Kasumi-1 (cell line): ENCODE measurements around the gene GGA1.
"Not testable (repeated sequence)": the region's sequence is repeated elsewhere in the genome, so short reads cannot be mapped to it uniquely, and the experiment has no call there.

Experiments
- DNase-seq, 2 experiments: peaks; one replicate each; lab custom pipeline; 2025; lab: John Stamatoyannopoulos, UW

Gene GGA1

GRCh38 chr22:37650463-37651136, 42.0 kb downstream of the GGA1 start:
- DNase-seq = no peak

GRCh38 chr22:37654563-37655251, 46.1 kb downstream of the GGA1 start:
- DNase-seq = no peak

DNA sequence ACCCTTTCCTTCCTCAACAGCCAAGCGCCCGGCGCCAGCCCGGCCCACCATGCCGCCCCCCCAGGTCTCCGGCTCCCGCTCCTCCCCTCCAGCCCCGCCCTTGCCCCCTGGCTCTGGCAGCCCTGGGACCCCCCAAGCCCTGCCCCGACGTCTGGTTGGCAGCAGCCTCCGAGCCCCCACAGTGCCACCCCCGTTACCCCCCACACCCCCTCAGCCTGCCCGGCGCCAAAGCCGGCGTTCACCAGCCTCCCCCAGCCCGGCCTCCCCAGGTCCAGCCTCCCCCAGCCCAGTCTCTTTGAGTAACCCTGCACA, 46.6 kb downstream of the GGA1 start:
- no peak for DNase-seq

- not testable (repeated sequence) for DNase-seq
Measured at GRCh38 chr22:37656583-37656982, 47.9 kb downstream of the GGA1 start.

GRCh38 chr22:37657590-37658132, 49.0 kb downstream of the GGA1 start:
- DNase-seq = peak; percentile 8 to 54

DNA sequence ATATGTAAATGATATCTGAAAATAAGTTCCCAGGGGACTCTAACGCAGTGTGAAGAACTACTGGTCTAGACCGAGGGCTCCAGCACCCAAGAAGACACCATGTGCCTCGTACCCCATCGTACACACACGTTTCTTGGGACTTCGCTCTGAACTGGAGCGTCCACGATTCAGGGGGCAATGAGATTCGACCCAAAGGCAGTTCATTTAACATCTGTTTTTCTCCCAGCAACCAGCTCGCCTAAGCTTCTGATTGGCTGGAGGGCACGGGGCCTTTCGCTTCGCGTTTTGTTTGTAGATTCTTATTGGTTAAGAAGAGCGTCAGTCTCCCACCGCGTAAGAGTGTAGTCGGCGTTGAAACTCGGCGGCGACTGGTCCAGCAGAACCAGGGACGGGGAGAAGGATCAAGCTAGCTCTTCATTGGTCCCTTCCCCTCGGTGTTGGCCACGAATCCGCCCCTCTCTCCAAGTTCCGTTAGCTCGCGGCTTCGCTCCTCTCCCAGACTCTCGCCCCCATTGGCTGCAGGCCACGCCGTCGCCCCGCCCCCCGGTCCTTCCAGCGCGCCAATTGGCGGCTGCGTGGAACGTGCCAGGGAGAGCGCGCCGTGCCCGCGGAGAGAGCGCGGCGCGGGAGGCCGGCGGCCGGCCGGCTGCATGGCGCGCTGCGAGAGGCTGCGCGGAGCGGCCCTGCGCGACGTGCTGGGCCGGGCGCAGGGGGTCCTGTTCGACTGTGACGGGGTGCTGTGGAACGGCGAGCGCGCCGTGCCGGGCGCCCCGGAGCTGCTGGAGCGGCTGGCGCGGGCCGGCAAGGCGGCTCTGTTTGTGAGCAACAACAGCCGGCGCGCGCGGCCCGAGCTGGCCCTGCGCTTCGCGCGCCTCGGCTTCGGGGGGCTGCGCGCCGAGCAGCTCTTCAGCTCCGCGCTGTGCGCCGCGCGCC, 49.8 kb downstream of the GGA1 start, which contains the start of gene PDXP:
PDXP (plus strand) TSS at position 591 of the 933 bp plus-strand sequence; CDS start at position 651, 60 bp downstream.
- peak; percentile 100 for DNase-seq

- peak in 1 of 2 experiments; percentile 7 for DNase-seq
Measured at GRCh38 chr22:37659066-37659896, 50.6 kb downstream of the GGA1 start.

- DNase-seq = no peak
Measured at GRCh38 chr22:37659897-37660708, 51.5 kb downstream of the GGA1 start.

DNA sequence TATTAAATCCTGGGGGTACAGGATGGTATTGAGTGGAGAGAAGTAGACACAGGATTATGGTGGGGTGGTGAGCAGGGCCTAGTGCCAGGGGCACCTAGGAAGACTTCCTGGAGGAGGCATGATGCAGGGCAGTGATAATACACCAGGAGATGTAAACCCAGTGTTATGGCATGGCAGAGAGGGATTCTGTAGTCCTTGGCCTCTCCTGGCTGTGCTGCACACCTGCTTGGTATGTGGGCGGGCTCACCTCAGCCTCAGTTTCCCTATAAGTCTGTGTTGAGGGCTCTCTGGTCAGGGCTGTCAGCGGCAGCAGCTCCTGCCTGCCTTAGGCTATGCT, 52.0 kb downstream of the GGA1 start:
- no peak for DNase-seq

DNA sequence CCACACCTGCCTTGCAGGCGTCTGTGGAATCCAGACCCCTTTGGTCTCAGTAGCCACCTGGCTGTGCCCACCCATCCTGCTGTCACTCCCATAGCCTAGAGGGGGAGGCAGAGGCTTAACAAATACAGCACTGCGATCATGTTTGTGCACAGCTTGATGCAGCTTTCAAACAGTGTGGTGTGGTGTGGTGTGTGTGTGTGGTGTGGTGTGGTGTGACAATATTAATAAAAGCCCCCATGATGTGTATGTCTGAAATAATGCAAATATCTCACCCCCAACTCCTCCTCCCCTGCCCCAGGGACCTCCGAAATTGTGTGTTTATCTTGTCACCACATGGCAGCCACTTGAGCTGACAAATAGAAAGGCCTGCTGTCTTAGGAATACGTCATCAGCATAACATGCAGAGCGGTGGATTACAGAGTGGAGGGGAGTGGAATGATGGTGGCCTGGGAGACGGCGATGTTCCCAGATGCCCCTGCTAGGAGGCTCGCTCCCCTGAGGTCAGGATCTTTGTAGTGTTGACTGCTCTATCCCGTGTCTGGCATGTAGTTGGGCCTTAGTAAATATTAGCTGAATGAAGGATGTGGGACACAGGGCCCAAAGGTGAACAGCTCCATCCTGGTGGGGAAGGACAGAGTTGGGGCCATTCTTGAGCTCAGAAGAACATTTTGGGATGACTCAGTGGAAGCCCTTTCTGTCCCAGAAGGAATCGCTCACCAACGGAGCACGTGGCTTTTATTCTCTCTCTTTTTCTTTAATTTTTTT, 52.7 kb downstream of the GGA1 start:
- peak in 1 of 2 experiments; percentile 40 for DNase-seq

GRCh38 chr22:37662039-37662438, 53.4 kb downstream of the GGA1 start:
- DNase-seq = no peak

DNA sequence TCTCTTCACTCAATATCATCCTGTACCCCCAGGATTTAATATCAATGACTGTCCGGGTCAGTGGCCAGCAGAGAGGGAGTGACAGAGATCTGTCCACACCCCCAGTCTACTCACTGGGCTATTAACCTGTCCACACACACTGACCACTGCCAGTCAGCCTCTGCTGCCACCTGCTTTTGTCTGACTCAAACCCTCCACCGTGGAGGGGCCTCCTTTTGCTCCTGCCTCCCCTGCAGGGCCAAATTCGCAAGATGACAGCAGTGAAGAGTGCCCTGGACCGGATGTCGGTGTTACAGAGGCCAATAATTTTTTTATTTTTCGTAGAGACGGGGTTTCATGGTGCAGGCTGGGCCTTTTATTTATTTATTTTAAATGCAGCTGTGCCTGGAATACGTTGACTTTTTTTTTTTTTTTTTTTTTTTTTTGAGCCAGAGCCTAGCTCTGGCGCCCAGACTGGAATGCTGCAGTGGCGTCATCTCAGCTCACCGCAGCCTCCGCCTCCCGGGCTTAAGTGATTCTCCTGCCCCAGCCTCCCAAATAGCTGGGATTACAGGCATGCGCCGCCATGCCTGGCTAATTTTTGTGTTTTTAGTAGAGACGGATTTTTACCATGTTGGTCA, 55.0 kb downstream of the GGA1 start:
- DNase-seq = no peak

GRCh38 chr22:37664249-37665101, 55.8 kb downstream of the GGA1 start:
- no peak for DNase-seq

DNA sequence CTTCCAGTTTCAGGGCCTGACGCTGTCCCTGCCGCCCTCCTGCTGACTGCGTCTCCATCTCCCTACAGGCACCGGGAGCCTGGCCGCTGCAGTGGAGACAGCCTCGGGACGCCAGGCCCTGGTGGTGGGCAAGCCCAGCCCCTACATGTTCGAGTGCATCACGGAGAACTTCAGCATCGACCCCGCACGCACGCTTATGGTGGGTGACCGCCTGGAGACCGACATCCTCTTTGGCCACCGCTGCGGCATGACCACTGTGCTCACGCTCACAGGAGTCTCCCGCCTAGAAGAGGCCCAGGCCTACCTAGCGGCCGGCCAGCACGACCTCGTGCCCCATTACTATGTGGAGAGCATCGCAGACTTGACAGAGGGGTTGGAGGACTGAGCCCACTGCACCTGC, 56.9 kb downstream of the GGA1 start:
- no peak for DNase-seq

- DNase-seq = no peak
Measured at GRCh38 chr22:37669586-37669985, 61.0 kb downstream of the GGA1 start.

DNA sequence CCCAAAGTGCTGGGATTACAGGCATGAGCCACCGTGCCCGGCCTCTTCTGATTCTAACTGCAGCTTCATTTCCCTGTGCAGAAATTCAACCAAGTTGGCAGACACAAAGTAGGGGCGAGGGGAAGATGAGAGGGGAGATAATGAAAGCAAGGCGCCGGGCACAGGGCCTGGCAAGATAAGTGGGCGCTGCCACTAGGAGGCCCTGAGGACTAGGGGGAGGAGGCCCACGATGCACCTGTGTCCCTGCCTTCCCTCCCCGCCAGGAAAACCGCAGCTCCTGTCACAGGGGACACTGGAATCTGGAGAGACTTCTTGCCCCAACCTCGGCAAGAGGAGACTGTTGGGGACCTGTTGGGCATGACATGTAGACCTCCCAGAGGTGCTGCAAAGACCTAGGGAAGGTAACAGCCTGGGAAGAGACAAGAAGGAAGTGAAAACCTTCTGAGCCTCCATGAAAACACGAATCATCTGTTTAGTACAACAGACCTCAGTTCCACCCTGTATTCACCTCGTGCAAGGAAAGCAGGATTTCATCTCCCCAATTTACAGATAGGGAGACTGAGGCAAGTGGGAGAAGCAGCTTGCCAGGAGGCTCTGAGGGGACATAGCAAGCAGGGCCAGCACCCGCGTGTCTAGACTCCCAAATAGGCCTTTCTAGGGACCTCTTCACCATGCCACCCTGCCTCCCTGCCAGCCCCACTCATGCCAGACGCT, 63.7 kb downstream of the GGA1 start:
- no peak for DNase-seq

DNA sequence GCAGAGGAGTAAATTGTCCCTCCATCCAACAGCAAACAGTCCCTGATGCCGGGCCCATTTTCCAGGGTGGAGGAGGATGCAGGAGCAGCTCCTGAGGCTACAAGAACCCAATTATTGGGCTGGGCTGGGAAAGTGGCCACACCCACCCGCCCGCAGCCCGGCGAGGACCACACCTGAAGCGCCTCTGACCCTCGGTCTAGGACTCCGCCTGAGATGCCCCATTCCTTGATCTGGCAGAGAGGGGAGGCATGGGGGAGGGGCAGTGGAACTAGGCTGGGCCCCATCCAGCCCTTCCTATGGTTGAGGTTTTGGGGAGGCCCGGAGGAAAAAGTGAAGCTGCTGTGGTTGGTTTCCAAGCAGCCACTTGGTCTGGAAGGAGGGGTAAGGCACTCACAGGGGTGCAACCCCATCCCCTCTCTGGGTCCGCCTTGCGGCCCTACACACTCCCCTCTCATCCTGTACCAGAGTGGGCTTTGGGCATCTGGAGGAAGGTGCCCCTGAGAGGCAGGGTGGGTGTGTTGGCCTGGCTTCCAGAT, 64.4 kb downstream of the GGA1 start:
- peak; percentile 13 to 34 for DNase-seq

DNA sequence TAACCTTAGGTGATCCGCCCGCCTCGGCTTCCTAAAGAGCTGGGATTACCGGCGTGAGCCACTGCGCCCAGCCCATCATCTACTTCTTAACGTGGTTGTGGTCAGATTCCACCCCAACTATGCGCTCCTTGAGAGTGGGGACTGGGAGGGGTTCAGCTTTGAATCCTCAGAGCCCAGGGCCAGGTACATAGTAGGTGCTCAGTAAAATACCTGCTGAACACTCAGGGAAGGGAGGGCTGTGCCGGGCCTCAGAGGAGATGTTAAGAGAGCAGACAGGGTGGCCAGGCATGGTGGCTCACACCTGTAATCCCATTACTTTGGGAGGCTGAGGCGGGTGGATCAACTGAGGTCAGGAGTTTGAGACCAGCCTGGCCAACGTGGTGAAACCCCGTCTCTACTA, 65.6 kb downstream of the GGA1 start:
- DNase-seq = no peak
